GM10847 (cell line): ENCODE results near the gene TACC2.

ENCODE experiments used
- POLR2A ChIP-seq: IDR thresholded peaks from 2 replicates; pipeline ENCODE4 v1.6.1; 2011; ENCODE audit not compliant: insufficient read length; ENCODE audit errors: extremely low read depth

Gene TACC2

DNA sequence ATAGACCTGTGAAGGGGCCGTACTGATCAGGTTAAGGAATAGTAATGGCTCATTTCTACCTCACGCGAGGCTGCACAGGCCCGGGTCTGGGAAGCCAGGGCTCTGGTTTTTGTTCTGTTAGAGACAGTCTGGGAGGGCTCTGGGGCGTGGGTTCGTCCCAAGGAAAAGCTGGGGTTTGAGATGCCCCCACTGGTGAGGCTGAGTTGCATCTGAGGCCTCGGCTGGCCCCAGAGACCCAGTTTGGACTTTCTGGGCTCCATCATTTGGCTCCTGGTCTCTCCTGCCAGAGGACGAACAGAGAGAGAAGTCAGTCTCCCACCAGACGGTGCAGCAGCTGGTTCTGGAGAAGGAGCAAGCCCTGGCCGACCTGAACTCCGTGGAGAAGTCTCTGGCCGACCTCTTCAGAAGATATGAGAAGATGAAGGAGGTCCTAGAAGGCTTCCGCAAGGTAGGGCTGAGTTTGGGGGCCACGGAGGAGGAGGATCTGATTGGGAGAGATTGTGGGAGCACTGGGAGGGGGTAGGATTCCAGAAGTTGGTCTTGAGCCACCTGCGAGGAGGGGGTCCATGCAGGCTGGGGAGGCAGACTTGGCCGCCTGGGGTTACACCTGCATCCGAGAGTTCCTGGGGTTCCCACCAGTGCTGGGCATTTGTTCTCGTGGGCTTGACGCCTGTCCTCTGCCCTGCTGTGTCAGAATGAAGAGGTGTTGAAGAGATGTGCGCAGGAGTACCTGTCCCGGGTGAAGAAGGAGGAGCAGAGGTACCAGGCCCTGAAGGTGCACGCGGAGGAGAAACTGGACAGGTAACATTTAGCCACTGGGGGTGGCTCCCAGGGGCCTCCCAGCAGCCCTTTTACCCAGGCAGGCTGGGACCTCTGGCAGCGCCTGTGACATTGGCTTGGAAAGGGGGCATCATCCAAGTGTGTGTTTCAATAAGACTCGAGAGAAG, 259.7 kb downstream of the TACC2 start:
- TF ChIP-seq POLR2A = no peak

DNA sequence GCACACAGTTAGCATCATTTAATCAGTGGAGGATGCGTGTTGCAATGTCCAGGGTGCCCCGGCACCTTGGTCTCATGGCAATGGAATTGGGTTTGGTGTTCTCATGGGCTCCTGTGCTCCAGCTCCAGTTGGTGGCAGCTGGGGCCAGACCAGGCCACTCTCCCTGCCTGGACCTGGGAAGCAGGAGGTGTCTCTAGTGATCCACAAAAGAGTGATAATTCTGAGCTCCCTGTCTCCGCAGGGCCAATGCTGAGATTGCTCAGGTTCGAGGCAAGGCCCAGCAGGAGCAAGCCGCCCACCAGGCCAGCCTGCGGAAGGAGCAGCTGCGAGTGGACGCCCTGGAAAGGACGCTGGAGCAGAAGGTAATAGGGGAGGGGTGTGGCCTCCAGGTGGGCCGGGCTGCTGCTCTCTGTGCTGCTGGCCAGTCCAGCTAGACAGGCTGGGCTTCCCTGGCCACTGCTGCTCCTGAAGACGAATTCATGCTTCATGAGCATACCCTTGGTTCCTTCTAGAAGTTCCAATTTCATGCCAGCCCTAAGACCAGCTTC, 260.4 kb downstream of the TACC2 start:
- no peak for TF ChIP-seq POLR2A

DNA sequence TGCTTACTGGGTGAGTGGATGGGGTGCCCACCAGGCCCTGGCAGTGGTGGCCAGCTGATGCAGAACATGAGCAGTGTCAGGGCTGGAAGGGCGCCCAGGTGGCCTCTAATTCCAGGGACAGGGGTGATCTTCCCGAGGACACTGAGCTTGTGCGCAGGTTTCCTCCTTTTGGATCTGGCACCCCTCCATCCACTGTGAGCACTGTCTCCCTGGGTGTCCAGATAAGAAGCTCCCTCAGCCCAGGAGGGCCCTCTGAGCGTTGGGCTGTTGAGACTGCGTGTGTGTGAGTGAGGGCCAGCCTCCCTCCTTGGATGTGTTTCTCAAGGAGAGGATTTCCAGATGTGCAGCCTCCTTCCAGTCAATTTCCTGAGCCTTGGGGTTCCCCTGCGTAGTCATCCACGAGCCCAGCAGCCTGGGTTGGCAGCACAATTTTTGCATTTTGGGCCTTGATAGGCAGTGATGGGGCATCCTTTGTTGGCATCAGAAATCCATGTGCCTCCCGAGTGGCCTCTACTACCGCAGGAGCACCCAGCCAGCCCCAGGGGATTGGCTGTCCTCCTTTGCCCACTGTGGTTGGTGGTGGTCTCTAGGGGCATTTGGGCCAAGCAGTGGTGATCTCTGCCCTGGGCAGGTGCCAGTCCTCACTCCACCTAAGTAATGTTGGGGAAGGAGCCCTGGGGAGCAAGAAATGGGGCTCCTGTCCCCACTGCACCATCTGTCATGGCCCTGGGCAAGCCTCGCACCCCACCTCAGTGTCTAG, 261.2 kb downstream of the TACC2 start:
- no peak for TF ChIP-seq POLR2A

DNA sequence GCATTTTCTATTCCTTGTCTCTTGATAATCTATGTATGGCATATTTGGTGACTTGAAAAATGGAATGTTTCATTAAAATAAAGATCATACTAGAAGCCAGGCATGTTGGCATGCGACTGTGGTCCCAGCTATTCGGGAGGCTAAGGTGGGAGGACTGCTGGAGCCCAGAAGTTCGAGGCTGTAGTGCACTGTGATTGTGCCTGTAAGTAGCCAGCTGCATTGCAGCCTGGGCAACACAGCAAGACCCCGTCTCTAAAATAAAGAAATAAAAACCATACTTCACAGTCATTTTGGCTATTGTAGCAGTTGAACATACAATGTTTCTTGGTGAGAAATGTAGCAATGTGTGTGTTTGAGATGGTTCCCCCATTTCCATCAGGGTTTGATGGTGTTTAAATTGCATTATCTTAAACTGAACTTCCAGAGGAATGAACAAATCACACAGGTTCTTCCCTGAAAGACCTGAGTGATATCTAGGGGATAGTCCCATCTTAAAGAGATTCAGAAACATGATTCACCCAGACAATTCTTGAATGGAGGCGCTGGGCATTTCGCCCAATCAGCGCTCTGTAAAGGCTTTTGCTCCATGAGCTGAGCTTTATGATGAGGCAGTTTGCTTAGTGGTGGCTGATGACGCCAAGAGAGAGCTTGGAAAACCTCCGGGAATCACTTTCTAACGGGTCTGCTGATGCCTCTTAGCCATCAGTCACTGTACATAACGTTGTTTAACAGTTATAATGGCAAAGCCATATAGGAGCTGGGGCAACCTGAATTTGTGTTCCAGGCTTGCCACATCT, 262.7 kb downstream of the TACC2 start:
- no peak for TF ChIP-seq POLR2A

DNA sequence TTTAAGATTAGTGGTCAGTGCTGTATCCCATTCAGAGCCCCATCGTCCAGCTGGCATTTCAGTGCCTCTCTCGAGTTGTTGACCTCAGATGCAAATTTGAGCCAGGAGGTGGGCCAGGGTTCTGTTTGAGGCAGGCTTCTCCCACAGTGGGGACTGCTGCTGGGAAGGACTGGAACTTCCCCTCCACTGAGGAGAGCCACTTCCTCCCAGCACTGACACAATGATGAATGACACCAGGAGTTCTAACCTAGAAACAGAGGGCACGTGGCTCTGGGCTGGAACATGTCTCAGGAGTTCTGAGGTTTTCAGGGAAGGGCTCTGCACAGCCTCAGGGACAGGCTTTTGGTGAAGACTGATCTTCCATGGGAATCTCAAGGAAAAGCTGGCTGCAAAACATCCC, 263.8 kb downstream of the TACC2 start:
- no peak for TF ChIP-seq POLR2A

DNA sequence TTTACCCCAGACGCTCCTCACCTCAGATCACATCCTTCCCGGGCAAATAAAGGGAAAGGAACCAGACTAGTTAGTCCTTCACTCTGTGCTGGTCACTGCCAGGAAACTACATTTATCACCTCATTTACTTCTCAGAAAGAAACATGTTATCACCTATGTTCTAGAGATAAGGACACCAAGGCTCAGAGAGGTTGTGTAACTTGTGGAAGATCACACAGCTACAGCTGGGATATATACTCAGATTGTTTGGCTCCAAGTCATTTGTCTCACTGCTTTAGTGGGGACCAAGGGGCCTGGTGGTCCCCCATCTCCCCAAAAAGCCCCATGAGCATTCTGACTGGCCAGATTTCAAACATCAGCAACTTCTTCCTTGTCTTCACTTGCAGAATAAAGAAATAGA, 264.6 kb downstream of the TACC2 start:
- TF ChIP-seq POLR2A = no peak

DNA sequence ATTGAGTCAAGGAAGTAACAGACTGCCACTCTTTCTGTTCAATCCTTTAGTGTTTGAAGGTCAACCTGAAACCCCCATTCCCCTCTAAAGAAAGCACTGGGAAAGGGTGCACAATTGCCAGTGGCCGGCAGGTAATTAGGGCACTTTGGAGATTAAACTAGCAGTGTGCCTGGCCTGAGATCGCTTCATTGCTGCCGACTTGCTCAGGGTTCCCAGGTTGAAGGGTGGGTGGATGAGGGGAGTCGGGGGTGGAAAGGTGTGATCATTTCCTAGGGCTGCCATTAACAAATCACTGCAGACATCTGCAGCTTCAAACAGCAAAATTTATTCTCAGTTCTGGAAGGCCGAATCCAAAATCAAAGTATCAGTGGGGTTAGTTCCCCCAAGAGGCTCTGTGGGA, 265.9 kb downstream of the TACC2 start:
- no peak for TF ChIP-seq POLR2A

DNA sequence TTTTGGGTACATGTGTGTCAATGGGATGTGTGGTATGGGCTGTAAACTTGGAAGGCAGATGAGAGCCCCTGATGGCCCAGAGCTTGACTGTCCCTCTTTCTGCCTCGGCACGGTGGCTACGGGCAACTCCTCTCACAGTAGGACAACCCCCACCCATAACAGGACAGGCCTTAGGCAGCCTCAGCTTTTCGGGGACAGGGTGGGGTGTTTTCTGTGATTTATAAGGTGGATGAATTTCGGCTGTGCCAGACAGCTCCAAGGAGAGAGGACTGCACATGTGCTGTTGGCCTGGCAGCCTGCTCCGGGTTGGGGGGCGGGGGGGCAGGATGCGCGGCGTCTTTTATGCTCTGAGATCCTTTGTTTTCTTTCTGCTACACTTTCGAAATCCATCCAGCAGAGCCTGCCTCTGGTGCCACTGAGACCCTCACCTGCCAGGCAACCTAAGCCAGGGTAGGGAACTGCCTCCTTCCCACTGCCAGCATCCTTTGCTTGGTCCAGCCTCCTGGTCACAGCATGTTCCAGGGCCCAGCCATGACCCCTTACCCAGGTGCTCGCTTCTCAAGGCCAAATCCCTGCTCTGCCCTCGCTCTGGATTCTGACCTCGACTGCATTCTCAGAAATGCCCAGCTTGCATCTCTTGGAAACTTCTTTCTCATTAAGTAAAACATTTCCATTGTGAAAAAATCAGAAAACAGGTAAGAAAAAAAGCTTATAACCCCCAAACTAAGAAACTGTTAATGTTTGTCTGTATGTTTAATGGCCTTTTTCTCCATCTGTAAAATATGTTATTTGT, 266.7 kb downstream of the TACC2 start:
- no peak for TF ChIP-seq POLR2A

DNA sequence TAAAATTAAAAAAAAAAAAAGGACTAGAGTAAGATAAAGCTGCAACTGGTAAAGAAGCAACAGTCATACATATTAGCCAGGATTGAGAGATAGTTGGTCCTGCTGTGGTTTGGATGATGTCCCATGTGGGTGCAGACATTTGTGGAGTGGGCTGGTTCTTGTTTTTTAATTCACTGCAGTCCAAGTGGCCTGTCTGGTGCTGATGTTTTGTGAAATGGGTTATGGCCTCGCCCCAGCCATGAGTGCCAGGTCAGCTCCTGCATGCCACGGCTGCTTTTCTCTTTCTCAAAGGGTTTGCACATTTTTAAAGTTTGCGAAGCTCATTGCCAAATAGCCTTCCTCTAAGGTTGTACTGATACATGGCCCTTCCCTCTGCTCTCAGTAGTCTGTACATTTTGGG, 268.1 kb downstream of the TACC2 start:
- TF ChIP-seq POLR2A = no peak

DNA sequence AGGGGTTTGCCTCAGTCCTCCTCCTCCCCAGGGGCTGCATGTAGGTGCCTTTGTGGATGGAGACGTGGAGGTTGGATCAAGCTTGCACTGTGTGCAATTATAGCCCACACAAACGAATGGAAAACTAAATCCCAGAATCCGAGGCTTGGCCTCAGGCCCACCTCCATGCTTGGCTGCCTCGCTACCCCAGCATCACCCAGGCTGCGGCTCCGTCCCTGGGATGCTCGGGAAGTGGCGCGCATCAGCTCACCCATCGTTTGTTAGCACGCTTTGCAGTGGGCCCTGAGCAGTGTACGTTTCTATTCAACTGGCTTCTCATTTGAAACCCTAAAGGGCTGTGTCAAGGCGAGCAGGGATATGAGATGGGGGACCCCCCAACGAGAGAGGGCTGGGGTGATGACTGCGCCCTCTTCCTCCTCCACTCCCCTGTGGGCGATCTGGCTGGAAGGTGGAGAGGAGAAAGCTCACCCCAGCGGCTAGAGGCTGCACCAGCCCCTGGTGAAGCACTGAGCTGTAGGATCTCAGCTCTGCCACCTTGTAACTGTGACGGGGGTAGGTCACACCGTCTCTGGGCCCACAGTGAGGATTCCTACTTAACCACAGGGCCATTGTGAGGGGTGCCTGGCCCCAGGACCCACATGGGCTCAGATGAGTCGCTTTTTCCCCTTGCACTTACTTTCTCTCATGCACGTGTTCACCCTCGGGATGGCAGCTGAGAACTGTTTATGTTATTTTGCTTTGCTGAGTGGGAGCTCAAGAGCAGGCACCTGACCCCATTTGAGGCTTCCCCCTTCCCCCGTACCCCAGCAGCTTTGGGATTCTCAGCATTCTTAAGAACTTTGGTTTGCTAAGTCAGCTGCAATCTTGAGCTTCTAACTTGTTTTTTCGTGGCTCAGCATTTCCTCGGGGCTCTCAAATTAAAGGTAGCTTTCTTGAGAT, 269.4 kb downstream of the TACC2 start:
- TF ChIP-seq POLR2A = no peak

DNA sequence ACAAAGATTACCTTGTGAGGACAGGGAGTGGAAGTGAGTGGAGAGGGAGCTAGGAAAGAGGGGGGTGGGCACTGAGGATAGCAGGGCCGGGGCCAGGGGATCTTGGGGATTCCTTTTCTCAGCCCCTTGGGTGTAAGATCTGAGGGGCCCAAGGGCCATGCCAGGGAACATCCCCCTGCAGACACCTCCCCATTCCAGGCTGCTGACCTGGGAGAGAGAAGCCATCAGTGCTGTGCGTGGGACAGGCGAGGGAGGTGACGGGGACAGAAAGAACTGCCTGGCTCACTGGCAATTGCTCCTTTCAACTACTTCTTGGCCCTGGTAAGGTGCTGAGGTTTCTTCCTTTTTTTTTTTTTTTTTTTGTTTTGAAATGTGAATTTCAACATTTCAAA, 270.1 kb downstream of the TACC2 start:
- TF ChIP-seq POLR2A = no peak

DNA sequence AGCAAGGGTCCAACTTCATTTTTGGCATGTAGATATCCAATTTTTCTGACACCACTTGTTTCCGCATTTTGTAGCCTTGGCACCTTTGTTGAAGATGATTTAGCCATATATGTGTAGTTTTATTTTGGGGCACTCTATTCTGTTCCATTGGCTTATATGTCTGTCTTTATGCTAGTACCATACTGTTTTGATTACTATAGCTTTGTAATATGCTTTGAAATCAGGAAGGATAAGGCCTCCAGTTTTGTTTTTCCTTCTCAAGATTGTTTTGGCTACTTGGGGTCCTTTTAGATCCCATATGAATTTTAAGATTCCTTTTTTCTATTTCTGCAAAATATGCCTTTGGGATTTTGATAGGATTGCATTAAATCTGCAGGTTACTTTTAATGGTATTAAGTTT, 272.6 kb downstream of the TACC2 start:
- TF ChIP-seq POLR2A = no peak

DNA sequence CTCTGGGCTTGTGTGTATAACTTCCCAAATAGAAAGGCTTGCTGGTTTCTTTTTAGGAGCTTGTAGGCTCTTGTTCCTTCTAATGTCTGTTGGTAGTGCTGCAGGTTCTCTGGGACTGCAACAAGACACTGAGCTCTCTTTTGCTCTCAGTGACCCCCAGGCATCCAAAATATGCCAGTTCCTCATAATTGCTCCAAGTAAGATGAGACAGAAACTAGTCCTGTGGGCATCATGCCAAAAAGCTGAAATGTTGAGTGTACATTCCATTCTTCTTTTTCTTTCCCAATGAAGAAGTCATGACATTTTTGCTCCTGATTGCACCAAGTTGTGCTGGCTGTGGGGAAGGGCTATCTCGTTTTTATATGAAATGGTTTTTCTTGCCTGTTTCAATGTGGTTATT, 275.0 kb downstream of the TACC2 start:
- no peak for TF ChIP-seq POLR2A
